ENCODE results near the gene PSMD5.

The PSMD5 gene

DNA sequence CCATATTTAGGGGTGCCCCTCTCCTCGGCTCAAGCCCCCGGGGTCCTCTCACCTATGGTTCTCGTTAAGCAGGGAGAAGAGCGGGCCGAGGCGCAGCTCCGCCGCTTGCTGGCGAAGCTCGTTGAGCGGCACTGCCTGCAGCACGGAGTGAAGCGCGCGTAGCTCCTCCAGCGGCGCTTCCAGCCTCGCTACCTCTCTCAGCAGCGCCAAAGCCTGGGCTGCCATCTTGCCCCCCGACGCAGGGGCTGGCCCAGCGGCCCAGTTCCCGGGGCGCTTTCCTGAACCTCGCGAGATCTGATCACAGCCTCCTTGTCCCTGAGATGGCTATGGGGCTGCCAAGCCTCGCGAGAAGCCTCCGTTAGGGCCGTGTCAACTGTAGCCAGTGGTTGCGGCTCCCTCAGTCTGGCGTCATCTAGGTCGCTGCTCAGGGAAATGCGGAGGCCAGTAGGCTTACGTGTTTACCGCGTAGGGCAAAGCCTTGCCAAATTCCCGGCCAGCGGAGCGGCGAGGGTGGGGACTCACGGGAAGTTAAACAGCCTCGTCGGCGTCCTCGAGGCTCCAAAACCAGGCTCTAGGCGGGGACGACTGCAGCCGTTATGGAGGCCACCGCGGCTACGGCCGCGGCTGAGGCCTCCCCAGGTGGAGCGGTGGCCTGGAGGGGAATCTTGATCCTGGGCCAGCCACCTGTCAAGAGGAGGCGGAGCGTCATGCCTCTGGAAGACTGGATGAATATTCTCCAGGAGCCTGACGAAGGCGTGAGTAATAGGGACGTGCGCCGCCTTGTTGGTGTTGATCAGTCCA, at the start of gene PSMD5:
Gene PSMD5, minus strand, starts transcription at position 238 of the 801 bp plus-strand sequence. Its CDS starts 13 bp downstream, at position 225.
- no peak for DNase-seq

- no peak for DNase-seq
Measured at GRCh38 chr9:120891884-120892747, 49.4 kb upstream of the PSMD5 start.

DNA sequence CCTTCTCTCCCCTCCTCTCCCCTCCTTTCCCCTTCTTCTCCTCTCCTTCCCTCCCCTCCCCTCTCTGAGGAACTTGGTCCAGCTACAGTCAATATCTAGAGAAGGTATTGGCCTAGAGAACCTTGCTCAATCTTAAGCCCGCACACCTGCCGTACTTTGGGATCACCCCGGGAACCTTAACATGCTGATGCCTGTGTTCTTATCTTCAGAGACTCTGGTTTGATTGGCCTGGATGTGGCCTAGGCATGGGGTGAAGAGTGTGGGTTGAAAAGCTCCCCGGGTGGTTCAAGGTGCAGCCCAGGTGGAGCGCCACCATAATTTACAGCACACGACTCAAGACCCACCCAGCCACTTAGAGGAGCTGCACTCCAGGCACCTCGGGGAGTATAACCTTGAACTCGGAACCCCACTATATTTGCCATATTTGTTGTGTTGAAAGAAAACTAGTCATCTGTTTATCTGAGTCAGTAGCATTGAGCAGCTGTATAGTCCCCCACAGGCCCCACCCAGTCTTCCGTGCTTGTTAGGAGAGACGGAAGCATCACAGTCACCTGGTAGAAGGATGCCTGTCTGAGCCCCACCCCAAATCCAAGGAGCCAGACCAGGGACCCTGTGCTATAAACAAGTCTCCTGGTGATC, 48.6 kb upstream of the PSMD5 start:
- no peak for DNase-seq

DNA sequence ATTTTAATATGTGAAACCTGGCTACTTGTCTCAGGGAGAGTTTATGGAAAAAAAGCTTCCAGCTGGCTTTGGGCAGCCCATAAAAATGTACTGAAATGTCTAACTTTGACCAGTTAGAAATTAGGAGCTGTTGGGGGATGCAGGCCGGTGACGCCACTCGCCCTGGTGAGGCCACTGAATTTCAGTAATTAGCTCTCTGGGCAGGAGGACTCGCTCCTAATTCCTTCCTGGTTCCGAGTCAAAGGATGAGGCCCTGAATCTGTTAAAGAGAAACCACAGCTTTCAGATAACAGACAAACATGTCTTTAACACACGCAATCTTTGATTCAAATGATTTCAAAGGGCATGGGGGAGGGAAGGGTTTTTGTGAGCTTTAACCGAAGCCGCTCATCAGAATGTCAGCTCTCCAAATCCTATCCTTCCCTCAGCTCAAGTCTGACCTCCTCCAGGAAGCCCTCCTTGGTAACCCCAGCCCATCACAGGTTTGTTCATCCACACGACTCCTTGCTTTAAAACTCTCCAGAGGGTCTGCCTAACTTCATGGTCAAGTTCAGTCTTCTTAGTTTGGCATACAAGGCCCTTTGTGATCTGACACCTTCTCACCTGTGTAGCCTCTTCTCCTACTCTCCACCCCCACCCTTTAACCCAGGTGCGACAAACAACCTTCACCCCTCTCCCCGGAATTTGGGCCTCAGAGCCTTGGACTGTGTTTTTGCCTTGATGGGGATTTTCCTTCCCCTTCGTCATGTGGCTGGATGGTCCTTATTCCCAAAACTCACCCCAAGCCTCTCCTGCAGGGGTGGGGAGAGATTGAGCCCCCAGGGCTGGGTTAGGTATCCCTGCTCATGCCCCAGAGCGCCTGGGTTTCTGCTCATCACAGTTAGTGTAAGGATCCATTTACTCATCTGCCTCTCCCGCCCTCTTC, 47.9 kb upstream of the PSMD5 start:
- no peak for DNase-seq

GRCh38 chr9:120889606-120890271, 47.0 kb upstream of the PSMD5 start:
- DNase-seq, result peak; percentile 68

DNA sequence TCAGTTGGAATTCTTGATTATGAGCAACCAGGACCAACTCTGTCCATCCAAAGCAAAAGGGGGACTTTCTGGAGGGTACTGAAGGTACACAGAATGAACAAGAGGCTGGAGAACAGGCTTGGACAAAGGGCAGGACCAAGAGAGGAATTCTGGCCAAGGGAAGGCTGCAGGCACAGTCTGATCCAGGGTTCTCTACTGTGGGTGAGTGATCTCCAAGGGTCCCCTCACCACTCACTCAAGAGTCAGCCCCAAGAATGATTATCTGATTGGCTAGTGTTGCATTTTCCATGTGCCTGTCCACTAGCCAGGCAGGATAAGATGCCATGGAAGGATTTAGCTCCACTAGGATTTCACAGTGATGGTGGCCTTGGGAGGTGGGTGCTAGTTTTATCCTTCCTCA, 45.9 kb upstream of the PSMD5 start:
- no peak for DNase-seq

DNA sequence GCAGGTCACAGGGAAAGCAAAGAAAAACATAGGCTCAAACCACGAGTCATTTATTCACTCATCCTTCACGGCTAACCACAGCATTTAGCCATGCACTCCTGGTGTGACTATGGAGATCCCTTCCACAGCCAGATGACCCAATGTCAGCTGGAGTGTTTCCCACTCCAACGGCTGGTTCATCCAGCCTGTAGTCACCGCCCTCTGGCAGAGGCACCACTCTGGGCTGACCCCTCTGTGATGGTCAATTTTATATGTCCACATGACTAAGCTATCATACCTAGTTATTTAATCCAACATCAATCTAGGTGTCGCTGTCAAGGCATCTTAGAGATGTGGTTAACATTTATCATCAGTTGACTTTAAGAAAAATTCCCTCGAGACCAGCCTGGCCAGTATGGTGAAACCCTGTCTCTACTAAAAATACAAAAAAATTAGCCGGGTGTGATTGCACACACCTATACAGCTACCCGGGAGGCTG, 43.8 kb upstream of the PSMD5 start:
- no peak for DNase-seq

DNA sequence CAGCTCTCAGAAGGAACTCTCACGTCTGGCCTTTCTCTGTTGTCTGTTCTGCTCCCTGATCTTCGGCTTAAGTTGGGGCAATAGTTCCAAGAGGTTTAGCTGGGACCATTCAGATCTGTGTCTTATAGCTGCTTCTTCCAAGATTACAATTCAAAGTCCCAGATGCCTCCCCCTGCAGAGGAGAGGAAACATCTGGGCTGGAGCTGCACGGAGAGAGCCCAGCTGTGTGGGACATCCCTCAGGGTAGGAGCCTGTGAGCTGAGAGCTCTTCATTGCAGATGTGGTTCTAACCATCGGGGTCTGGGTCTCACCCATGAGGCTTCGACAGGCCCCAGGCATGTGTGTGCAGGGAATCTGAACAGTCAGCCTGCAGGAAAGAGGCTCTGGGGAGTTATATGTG, 43.2 kb upstream of the PSMD5 start:
- DNase-seq, result no peak

- DNase-seq, result no peak
Measured at GRCh38 chr9:120885457-120885856, 42.7 kb upstream of the PSMD5 start.

GRCh38 chr9:120883608-120883996, 40.9 kb upstream of the PSMD5 start:
- no peak for DNase-seq

DNA sequence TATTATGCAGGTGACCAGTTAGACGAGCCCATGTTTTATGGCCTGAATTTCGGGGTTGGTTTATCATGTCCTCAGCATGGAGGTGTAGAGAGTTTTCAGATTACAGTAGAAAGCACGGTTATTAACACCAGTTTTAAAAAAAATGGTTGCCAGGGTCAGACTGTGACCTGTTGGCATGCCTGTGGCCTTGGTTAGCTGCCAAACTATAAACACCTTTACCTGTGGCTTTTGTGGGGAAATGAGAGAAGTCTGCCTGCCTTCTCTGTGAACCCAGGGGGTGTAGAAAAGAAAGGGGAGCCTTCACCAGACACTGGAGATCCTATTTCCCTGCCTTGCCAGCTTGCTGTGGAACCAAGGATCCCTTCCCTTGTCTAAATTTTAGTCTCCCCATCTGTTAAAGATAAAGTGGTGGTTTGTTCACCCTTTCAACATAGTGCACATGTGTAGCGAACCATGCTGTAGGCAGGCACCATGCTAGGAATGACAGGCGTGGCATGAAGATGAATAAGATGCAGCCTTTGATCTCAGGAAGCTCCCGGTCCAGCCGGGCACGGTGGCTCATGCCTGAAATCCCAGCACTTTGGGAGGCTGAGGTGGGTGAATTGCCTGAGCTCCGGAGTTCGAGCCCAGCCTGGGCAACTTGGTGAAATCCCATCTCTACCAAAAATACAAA, 40.3 kb upstream of the PSMD5 start:
- DNase-seq, result no peak

DNA sequence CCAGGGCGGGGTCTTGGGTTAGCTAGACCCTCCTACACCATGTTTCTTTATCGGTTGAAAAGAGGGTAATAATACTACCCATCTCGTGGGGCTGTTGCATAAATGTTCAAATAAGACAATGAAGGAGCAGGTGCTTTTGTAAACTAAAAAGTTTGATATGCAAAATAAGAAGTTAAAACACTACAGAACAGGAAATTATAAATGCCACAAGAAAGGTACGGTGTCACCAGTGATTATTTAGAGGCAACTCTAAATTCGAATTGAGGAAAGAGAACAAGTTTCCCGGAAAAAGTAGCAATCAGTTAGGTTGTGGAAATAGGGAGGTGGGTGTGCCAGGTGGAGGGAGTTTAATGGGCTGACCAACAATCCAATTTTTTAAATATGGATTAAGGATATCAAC, 36.7 kb upstream of the PSMD5 start:
- no peak for DNase-seq

- DNase-seq, result no peak
Measured at GRCh38 chr9:120878188-120879130, 35.7 kb upstream of the PSMD5 start.

- DNase-seq, result peak; percentile 80
Measured at GRCh38 chr9:120877276-120878034, 34.7 kb upstream of the PSMD5 start.

DNA sequence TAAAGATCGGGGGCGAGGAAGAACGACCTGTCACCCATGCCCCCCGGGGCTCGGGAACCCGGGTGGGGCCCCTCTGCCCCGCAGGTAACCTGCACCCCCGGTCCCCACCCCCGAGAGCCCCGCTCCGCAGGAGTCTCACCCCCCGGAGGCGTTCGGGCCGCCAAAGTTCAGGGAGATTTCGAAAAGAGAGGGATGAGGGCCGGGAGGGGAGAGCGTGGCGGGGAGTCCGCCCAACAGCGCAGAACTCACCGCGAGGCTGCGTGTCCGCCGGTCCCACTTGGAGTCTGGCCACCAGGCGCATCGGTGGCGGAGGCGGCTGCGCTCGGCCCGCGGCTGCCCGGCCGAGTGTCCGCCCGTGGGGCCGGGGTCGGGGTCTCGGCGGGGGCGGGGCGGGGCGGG, 34.1 kb upstream of the PSMD5 start, which contains the start of gene PHF19:
Gene PHF19, minus strand, starts transcription at position 347 of the 399 bp plus-strand sequence. CDS start 2,447 bp downstream, outside the sequence.
- peak; percentile 45 for DNase-seq

- DNase-seq, result peak; percentile 90
Measured at GRCh38 chr9:120875954-120876841, 33.5 kb upstream of the PSMD5 start.

DNA sequence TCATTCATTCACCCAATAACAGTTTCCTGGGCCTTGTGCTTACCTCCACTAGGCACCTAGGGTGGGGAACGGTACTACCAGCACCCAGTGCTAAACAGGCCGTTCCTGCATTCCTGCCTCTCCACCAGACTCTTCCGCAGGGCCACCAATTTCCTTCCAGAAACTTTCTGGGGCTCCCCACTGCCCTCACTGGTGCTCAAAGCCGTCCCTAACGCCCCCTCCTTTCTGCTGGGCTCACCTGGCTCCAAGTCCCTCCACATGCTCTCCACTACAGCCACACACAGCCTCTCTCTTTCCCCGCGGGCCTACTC, 32.9 kb upstream of the PSMD5 start:
- no peak for DNase-seq

DNA sequence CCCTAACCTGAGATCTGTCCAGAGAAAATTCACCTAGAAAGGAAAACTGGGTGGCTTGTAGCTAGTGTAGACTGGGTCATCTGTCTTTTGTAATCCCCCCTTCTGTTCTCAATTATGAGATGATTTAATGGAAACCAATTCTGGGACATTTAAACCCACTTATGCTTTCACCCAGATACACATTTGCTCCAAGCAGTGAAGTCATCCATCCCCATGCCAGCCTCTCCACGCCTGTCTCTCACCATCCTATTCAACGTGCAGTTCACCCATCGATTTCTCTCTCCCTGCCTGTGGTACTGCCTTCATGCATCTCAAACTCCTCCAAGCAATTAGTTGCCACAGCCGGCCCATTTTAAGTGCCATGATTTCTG, 32.5 kb upstream of the PSMD5 start:
- DNase-seq, result no peak

All from NCI-H345 (cell line).